ENCODE data around the gene CADM2. TPM values are rescaled to one million over a fixed set of nuclear protein-coding genes. Genes with fewer than 3 reads are reported as not detected.

The CADM2 gene
- total RNA-seq, 1 experiment from 2014 or later: 0.64 TPM

DNA sequence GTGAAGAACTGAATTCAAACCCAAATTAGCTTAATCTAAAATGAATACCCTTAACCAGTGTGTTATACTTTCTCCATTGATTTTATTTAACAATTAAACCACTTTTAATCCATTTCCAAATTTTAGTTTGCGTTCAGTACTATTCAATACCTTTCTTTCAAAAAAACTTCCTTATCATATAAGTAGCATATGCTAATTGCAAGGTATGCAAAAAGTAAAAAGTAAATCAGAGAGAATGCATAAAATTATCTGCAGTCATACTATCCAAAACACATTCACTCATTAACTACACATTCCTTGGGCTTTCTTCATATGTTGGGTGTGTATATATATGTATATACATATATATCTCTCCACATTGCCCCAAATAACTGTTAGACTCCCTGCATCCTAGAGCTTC lies 208.8 kb downstream of the CADM2 start:
- no peaks in the 10 kb centered on the region for H3K36me3 ChIP-seq (ENCODE audit: control insufficient read depth, insufficient read depth, low read length)
- DNase-seq (ENCODE audit: low read depth, low spot score) (no peak), ATAC-seq (no peak)
- TF ChIP-seq, protein P1, sequence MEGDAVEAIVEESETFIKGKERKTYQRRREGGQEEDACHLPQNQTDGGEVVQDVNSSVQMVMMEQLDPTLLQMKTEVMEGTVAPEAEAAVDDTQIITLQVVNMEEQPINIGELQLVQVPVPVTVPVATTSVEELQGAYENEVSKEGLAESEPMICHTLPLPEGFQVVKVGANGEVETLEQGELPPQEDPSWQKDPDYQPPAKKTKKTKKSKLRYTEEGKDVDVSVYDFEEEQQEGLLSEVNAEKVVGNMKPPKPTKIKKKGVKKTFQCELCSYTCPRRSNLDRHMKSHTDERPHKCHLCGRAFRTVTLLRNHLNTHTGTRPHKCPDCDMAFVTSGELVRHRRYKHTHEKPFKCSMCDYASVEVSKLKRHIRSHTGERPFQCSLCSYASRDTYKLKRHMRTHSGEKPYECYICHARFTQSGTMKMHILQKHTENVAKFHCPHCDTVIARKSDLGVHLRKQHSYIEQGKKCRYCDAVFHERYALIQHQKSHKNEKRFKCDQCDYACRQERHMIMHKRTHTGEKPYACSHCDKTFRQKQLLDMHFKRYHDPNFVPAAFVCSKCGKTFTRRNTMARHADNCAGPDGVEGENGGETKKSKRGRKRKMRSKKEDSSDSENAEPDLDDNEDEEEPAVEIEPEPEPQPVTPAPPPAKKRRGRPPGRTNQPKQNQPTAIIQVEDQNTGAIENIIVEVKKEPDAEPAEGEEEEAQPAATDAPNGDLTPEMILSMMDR (IDR thresholded peaks at IDR 0.05): no peak
- TF ChIP-seq POLR2AphosphoS5 (IDR thresholded peaks at IDR 0.05; ENCODE audit: low read depth, low read length): no peak
- TF ChIP-seq TCF7L2 (IDR thresholded peaks at IDR 0.05; ENCODE audit: low read depth, low read length): no peak
- no peak for TF ChIP-seq REST (IDR thresholded peaks at IDR 0.05; ENCODE audit: insufficient read depth in 1 of 2, low read depth in 2 of 2, low read length in 1 of 2)
- TF ChIP-seq SIN3A (IDR thresholded peaks at IDR 0.05; ENCODE audit: borderline replicate concordance, insufficient read depth, low read depth, low read length): no peak
- POLR2A ChIA-PET: interaction anchor here (0.6 kb wide), 1 partner anchor 24 kb away, joined by 3 read pairs; no protein-coding TSS in a partner anchor
- BruUV-seq (replicated peaks): no TSS peak
- CTCF ChIA-PET: no interaction called here
- H3K27ac ChIP-seq (ENCODE audit: low read length): no peak overlapping the region
- no peaks in the 10 kb centered on the region for H3K4me1 ChIP-seq (ENCODE audit: control insufficient read depth, insufficient read depth, low read length)
- H3K9me3 ChIP-seq (ENCODE audit: control insufficient read depth, insufficient read depth, low read depth, low read length): no peaks in the 10 kb centered on the region
- intact Hi-C loops (cut with micrococcal nuclease; ENCODE audit: unreplicated experiment) (no loop called here), in situ Hi-C loops (cut with HindIII; ENCODE audit: low pct_unique_long_range_greater_than_20kb, low sequenced_read_pairs) (no loop called here)
- no peak overlapping the region for H3K4me3 ChIP-seq (ENCODE audit: low read depth in 2 of 2, low read length in 2 of 2)
- no peaks in the 10 kb centered on the region for H3K27me3 ChIP-seq (ENCODE audit: control insufficient read depth, insufficient read depth, low read length)

DNA sequence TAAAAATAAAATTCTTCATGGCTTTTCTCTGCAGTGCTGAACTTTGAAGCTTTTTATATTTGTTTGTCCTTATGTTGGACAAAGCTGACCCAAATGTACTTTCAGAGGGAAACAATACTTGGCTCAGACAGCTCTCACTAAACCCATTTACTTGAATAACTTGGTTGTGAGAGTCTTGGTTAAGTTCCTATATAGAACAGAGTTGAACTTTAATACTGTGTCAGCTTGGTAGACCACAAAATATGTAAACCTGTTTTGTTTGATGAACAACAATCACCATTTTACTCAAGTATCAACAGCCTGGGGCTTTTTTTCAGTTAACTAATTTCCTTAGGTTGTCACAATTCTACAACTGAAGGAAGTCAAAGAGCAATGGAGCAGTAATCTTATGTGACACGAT lies 211.9 kb downstream of the CADM2 start:
- TF ChIP-seq SIN3A (IDR thresholded peaks at IDR 0.05; ENCODE audit: borderline replicate concordance, insufficient read depth, low read depth, low read length): no peak
- no peak for TF ChIP-seq REST (IDR thresholded peaks at IDR 0.05; ENCODE audit: insufficient read depth in 1 of 2, low read depth in 2 of 2, low read length in 1 of 2)
- TF ChIP-seq, protein P1 (IDR thresholded peaks at IDR 0.05): no peak
- no peak for TF ChIP-seq TCF7L2 (IDR thresholded peaks at IDR 0.05; ENCODE audit: low read depth, low read length)
- TF ChIP-seq POLR2AphosphoS5 (IDR thresholded peaks at IDR 0.05; ENCODE audit: low read depth, low read length): no peak
- Histone ChIP-seq H3K36me3 (ENCODE audit: control insufficient read depth, insufficient read depth, low read length) (no peaks in the 10 kb centered on the region), H3K9me3 (ENCODE audit: control insufficient read depth, insufficient read depth, low read depth, low read length) (no peaks in the 10 kb centered on the region), H3K27ac (ENCODE audit: low read length) (no peak overlapping the region), H3K4me3 (ENCODE audit: low read depth in 2 of 2, low read length in 2 of 2) (no peak overlapping the region), H3K27me3 (ENCODE audit: control insufficient read depth, insufficient read depth, low read length) (no peaks in the 10 kb centered on the region), H3K4me1 (ENCODE audit: control insufficient read depth, insufficient read depth, low read length) (no peaks in the 10 kb centered on the region)
- ChIA-PET CTCF (no interaction called here), POLR2A (no interaction called here)
- intact Hi-C loops (cut with micrococcal nuclease; ENCODE audit: unreplicated experiment): no loop called here
- in situ Hi-C loops (cut with HindIII; ENCODE audit: low pct_unique_long_range_greater_than_20kb, low sequenced_read_pairs): no loop called here
- ATAC-seq (no peak), DNase-seq (ENCODE audit: low read depth, low spot score) (no peak)
- no TSS peak for BruUV-seq (replicated peaks)
